Stimulated activated CD4-positive, alpha-beta T cell treated with anti-CD3 and anti-CD28 coated beads, Interleukin-1b, Interleukin-23, amount 100 ng/mL, for 48 hours (primary cell): ENCODE data around the gene NDUFA3.
"Not testable (repeated sequence)": the region's sequence is repeated elsewhere in the genome, so short reads cannot be mapped to it uniquely, and the experiment has no call there.

Experiments used
- DNase-seq: peaks from one replicate; pipeline ENCODE4 v3.0.0-alpha.2; 2020

The NDUFA3 gene

GRCh38 chr19:54102421-54103169 is at the start of gene NDUFA3:
TSS of gene NDUFA3 (plus strand) at chr19:54102855. CDS start at chr19:54102879, 24 bp downstream.
- peak; percentile 98 for DNase-seq

GRCh38 chr19:54062643-54063042 is 40.0 kb upstream of the NDUFA3 start:
- DNase-seq, result no peak

DNA sequence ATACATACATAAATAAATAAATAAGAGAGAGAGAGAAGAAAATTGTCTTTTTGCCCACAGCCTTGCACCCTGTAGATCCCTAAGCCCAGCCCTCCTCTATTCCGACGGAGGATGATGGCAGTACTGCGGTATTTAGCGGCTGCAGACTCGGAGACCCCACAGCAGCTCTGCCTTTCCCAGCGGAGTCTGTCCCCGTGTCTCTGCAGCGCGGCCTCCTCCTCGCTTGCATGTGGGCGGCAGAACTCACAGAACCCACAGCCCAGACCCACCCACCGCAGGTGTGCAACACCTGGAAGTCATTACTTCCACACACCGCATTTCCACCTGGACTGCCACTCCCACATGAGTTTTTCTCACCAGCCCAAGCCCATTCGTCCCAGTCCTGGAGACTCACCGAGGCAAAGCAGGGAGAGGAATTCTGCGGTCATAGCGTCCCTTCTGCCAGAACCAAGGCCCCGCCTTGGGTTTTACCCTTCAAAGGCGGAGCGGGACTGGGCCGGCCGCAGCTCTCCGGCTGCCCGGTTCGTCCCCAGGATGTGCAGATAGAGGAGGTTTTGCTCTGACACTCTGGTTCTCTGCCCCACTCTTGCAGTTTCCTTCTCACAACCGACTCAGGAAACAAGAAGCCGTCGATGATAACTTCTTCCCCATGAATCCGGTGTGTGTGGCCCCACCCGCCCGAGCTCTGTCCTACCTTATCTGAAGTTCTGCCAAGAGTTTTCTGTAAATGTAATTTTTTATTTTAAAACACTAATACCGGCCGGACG is 39.1 kb upstream of the NDUFA3 start, which contains the start of gene VSTM1:
TSS of gene VSTM1 (minus strand) at position 548 of the 767 bp plus-strand sequence. CDS start at position 428, 120 bp downstream.
- no peak for DNase-seq

- DNase-seq, result no peak
Observed at GRCh38 chr19:54069470-54069869, 33.2 kb upstream of the NDUFA3 start.

- DNase-seq, result no peak
Observed at GRCh38 chr19:54073829-54074228, 28.8 kb upstream of the NDUFA3 start.

DNA sequence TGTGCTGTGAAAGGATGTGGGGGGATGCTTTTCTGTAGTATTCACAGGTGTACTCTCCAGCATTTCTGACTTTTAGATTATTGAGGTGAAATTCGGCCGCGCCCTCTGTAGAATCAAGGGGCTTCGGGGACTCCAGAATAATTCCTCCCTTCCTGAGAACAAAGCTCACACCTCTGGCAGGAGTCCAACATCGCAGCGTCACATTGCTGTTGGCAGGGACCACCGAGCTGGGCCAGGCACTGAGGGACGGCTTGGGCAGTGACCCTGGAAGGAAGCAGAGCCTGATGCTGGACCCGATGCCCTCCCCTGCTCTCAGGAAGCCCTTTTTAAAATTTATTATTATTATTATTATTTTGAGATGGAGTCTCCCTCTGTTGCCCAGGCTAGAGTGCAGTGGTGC is 27.8 kb upstream of the NDUFA3 start:
- no peak for DNase-seq

GRCh38 chr19:54077334-54077733 is 25.3 kb upstream of the NDUFA3 start:
- DNase-seq, result no peak

- no peak for DNase-seq
Observed at GRCh38 chr19:54081032-54081431, 21.6 kb upstream of the NDUFA3 start, which contains the start of gene TARM1. TSS of gene TARM1 (minus strand) at chr19:54081365. CDS start at chr19:54081340, 25 bp downstream.

DNA sequence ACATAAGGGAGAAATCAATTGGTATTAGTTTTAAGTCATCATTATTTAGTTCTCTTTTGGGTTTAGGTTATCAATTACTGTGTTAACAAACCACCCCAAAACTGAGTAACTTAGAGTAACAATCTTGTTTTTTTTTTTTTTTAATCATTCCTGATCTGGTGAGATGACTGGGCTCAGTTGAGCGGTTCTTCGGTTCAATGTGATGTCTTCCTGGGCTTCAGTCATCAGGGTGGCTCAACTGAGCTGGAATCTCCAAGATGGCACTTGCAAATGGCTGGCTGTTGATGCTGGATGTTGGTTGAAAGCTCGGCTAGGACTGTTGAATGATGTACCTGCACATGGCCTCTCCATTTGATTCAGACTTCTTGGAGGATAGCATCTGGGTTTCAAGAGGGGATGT is 18.2 kb upstream of the NDUFA3 start:
- no peak for DNase-seq

GRCh38 chr19:54094426-54095000 is 8.1 kb upstream of the NDUFA3 start:
- DNase-seq, result no peak

DNA sequence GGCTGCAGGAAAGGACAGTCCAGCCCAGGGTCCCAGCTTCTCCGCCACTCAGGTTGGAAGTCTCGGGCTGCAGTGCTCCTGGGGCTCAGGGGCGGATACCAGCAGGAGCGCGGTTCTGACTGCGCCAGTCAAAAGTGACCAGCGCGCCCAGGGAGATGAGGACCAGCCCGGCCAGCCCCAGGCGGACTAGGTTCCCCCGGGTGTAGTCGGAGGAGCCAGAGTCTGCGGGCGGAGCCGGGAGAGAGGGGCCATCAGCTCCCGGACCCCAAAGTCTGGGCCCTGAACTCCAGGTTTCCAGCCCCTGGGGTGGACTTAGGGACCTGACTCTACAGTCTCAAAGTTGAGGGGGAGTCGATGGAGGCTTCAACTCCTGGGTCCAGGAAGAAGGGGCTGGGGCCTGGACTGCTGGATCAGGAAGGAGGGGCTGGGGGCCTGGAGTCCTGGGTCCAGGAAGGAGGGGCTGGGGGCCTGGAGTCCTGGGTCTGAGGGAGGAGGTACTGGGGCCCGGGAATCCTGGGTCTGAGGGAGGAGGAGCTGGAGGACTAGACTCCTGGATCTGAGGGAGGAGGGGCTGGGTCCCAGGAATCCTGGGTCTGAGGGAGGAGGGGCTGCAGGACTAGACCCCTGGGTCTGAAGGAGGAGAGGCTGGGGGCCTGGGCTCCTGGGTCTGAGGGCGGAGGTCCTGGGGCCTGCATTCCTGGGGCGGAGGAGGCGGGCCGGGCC is 7.4 kb upstream of the NDUFA3 start:
- no peak for DNase-seq

DNA sequence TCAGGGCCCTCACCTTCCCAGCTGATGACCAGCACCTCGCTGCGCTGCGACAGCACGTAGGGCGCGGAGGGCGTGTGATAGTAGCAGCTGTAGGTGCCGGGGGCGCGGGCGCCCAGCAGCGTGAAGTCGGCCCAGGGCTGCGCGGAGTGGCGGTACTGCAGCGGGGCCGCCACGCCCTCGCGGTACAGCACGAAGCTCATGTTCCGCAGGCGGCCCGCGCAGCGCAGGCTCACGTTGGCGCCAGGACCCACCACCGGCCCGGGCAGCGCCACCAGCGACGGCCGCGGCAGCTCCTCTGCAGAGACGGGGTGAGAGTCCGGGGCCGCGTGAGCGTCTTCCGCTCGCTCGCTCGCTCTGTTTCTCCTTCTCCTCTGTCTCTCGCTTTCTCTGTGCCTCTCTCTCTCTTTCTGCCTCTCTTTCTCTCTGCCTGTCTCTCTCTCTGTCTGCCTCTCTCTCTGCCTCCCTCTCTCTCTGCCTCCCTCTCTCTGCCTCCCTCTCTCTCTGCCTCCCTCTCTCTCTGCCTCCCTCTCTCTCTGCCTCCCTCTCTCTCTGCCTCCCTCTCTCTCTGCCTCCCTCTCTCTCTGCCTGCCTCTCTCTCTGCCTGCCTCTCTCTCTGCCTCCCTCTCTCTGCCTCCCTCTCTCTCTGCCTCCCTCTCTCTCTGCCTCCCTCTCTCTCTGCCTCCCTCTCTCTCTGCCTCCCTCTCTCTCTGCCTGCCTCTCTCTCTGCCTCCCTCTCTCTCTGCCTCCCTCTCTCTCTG is 6.6 kb upstream of the NDUFA3 start:
- DNase-seq, result peak; percentile 48

DNA sequence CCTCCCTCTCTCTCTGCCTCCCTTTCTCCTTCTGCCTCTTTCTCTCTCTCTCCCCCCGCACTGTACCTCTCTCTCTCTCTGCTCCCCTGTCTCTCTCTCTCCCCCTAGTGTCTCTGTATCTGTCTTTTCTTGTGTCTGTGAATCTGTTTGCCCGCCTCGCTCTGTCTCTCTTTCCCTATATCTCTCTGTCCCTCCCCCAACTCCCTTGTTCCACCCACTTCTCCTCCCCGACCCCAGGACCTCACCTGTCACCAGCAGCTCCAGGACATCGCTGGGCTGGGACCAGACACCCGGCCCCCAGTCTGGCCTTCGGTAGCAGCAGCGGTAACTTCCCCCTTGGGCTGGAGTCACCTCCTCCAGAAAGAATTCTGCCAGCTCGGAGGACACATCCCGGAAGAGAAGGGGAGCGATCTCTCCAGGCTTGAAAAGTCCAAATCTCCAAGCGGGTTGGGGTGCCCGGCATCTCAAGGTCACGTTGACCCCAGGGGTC is 6.0 kb upstream of the NDUFA3 start:
- DNase-seq, result no peak

GRCh38 chr19:54099190-54099902 is 3.3 kb upstream of the NDUFA3 start:
- DNase-seq, result no peak

GRCh38 chr19:54099903-54100255 is 2.8 kb upstream of the NDUFA3 start:
- DNase-seq, result not testable (repeated sequence)

- no peak for DNase-seq
Observed at GRCh38 chr19:54100561-54100960, 2.1 kb upstream of the NDUFA3 start, which contains the start of gene OSCAR. TSS of gene OSCAR (minus strand) at chr19:54100803. CDS start at chr19:54100792, 11 bp downstream.

GRCh38 chr19:54104998-54105715 is 2.5 kb downstream of the NDUFA3 start:
- DNase-seq, result no peak

DNA sequence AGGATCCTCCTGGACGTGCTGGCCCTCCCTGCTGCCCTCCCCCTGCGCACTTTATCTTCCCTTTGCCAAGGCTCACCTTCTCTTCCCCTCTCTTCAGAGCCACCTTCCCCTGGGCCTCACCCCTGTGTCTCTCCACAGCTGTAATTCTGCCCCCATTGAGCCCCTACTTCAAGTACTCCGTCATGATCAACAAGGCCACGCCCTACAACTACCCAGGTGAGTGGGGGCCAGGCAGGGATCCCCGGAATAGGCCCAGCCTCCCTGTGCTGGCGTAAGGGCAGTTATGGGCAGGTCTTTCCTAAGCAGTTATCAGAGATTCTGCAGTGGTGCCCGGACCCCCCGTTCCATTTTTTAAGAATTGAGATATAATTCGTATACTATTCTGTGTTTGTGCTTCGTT is 3.1 kb downstream of the NDUFA3 start:
- no peak for DNase-seq

DNA sequence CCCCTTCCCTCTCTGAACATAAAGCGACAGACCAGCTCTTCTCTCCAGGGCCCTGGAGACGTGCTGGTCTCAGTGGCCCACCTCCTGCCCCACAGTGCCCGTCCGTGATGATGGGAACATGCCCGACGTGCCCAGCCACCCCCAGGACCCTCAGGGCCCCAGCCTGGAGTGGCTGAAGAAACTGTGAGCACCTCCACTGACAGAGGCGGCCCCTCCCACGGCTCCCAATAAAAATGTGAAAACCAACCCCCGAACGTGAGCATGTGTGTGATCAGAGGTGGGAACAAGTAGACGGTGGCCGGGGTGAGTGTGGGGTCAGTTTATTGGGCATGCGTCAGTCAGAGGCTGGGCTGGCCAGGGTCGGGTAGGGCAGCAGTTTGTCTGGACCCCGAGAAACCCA is 4.1 kb downstream of the NDUFA3 start:
- DNase-seq, result no peak

- no peak for DNase-seq
Observed at GRCh38 chr19:54107876-54108490, 5.3 kb downstream of the NDUFA3 start.
